Measurements from ENCODE around the gene IGSF3. TPM values are rescaled to one million over a fixed set of nuclear protein-coding genes. Genes with fewer than 3 reads are reported as not detected.
"Not testable (repeated sequence)": the region's sequence is repeated elsewhere in the genome, so short reads cannot be mapped to it uniquely, and the experiment has no call there.

The IGSF3 gene
- total and polyA plus RNA-seq, 2 experiments from 2014 or later: 8.8 to 34.0 TPM

DNA sequence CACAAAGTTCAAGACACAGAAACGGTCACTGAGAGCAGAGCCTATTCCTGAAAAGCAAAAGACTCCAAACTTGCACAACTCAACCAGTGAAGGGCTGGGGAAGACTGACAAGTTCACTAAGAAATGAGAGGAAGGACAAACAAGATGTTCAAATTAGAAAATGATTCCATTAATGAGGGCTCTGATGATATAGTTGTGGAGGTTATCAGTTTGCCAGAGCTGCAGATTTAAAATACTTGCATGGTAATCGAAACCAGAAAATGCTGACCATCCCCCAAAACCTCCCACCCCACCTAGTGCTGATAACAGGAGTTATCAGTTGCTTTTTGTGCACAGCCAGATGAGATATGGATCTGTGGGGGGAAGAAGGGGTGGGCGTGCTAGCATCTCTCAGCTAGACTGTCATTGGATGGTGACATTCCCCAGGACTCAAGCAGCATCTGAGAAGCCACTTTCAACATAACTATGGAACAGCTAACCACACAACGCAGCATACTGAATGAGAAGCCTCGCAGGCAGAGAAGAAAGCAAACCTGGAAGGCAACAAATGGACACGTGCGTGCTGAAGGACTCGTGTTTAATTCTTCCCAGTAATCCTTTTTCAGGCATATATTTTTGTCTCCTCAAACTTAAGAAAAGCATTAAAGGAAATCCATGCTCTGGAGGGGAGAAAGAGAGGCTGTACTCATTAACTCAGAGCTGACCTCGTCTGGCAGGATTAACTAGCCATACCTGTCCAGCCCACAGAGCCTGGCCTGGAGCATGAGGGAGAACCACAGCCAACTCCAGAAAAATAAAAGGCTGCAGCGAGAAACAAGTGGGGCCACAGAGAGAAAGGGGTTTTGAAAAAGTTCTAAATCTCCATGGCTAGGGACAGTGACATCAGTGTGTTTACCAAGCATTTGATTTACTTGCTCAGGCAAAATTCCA is 35.3 kb downstream of the IGSF3 start:
- H2AFZ ChIP-seq; DNase-seq (ENCODE audit: low spot score): not testable (repeated sequence)
- 28% methylated on average over 10 of the region's 10 CpGs for WGBS (ENCODE audit: low lambda C conversion rate, missing lambda C conversion rate)

DNA sequence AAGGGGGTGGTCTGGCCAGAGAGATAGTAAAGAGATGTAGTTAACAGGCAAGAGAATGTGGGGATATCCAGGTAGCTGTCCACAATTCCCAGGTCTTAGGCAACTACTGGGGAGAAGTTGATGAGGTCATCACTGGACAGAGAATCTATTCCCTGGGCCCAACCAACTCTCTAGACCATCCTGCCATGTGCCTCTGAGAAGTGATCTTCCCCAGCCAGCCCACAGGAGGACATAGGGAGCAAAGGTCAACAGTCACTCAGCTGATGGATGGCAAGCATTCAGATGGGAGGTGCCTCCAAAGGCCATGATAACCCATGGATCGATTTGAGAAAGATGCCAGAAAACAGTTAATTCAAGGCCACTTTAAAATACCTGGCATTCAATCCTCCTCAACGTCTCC is 36.0 kb downstream of the IGSF3 start:
- H3K9me2 ChIP-seq (replicated peaks; ENCODE audit: insufficient read depth); H3K36me3 ChIP-seq (replicated peaks; ENCODE audit: insufficient read depth, low read depth); H3K4me3 ChIP-seq; H3K27me3 ChIP-seq; DNase-seq (ENCODE audit: low spot score); H2AFZ ChIP-seq; H4K20me1 ChIP-seq (ENCODE audit: insufficient read depth, poor library complexity, severe bottlenecking); H3K27ac ChIP-seq; H3K9me3 ChIP-seq (ENCODE audit: low read depth): not testable (repeated sequence)
- H3K79me2 ChIP-seq: peaks cover 14% of the 10 kb centered on the region
- H3K4me1 ChIP-seq (ENCODE audit: insufficient read depth): peaks cover 23% of the 10 kb centered on the region
- 43% methylated on average over 2 of the region's 2 CpGs for WGBS (ENCODE audit: low lambda C conversion rate, missing lambda C conversion rate)
- H3K4me2 ChIP-seq: peak overlapping the region; percentile 43

More for the DNA sequence above, 35.3 kb downstream of the IGSF3 start:
- not testable (repeated sequence) for H4K20me1 ChIP-seq (ENCODE audit: insufficient read depth, poor library complexity, severe bottlenecking); H3K9me2 ChIP-seq (replicated peaks; ENCODE audit: insufficient read depth); H3K9me3 ChIP-seq (ENCODE audit: low read depth); H3K4me3 ChIP-seq; H3K36me3 ChIP-seq (replicated peaks; ENCODE audit: insufficient read depth, low read depth); H3K27me3 ChIP-seq
- H3K27ac ChIP-seq: peak overlapping the region; percentile 35
- peak overlapping the region; percentile 43 for H3K4me2 ChIP-seq
- peaks cover 12% of the 10 kb centered on the region for H3K79me2 ChIP-seq
- peaks cover 16% of the 10 kb centered on the region for H3K4me1 ChIP-seq (ENCODE audit: insufficient read depth)

DNA sequence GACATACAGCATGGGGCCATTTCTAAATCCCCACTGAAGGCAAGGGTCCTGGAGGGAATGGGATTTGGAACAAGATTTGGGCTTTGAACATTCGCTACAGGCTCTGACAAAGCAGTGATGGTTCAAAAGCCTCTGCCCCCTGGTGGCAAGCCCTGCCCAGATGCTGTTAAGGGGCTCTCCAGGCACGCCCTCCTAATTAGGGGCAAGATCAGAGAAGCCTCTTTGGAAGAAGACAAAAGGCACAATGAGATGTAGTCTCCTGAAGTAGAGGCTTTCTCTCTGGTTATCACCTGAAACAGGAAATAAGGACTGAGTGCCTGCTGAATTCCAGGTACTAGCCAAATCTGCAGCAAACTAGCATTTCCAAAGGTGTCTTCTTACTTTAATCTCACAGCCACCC is 37.5 kb downstream of the IGSF3 start:
- not testable (repeated sequence) for H3K36me3 ChIP-seq (replicated peaks; ENCODE audit: insufficient read depth, low read depth); DNase-seq (ENCODE audit: low spot score); H3K4me3 ChIP-seq; H3K27me3 ChIP-seq; H3K9me3 ChIP-seq (ENCODE audit: low read depth); H3K4me2 ChIP-seq; H2AFZ ChIP-seq; H4K20me1 ChIP-seq (ENCODE audit: insufficient read depth, poor library complexity, severe bottlenecking); H3K27ac ChIP-seq; H3K9me2 ChIP-seq (replicated peaks; ENCODE audit: insufficient read depth)
- peaks cover 22% of the 10 kb centered on the region for H3K79me2 ChIP-seq
- 89% methylated on average over 1 of the region's 2 CpGs for WGBS (ENCODE audit: low lambda C conversion rate, missing lambda C conversion rate)
- H3K4me1 ChIP-seq (ENCODE audit: insufficient read depth): peaks cover 24% of the 10 kb centered on the region

DNA sequence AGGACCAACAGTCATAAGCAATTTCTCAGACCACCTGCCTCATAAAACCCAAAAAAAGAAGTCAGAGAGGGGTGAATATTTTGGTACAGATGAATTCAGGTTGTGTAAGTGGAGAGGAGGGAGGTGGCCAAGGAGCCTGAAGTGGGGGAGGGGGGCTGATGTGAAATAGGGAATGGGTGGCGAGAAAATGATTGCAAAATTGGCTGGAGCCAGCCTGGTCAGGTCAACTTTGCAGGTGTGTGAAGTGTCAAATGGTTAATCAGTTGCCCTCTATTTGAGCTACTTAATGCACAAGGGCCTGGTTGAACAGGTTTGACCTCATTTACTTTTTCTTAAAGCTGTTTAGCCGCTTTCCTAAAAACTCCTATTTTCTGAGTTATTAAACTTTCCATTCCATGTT is 38.1 kb downstream of the IGSF3 start:
- H3K27ac ChIP-seq; H3K4me2 ChIP-seq; H3K36me3 ChIP-seq (replicated peaks; ENCODE audit: insufficient read depth, low read depth); H3K9me3 ChIP-seq (ENCODE audit: low read depth); H4K20me1 ChIP-seq (ENCODE audit: insufficient read depth, poor library complexity, severe bottlenecking); H2AFZ ChIP-seq; H3K27me3 ChIP-seq; DNase-seq (ENCODE audit: low spot score); H3K4me3 ChIP-seq; H3K9me2 ChIP-seq (replicated peaks; ENCODE audit: insufficient read depth): not testable (repeated sequence)
- H3K79me2 ChIP-seq: peaks cover 23% of the 10 kb centered on the region
- H3K4me1 ChIP-seq (ENCODE audit: insufficient read depth): peaks cover 24% of the 10 kb centered on the region
- 88% methylated on average over 2 of the region's 2 CpGs for WGBS (ENCODE audit: low lambda C conversion rate, missing lambda C conversion rate)

DNA sequence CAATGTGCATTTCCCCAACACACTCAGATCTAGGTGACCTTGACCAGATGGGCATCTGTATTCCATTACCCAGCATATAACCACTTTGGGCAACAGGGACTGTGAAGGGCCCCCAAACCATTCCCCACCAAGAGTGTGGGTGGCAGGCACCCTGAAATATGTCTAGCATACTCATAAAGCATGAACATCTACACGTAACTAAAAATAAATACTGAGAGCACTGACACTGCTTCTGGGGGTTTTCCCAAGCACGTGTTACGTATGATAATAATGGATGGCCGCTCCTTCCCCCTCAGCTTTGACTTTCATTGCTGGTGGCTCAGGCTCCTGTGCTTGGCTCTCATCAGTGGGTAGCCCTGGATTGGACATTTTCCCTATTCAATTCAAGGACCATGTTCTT is 39.1 kb downstream of the IGSF3 start:
- 93% methylated on average over 4 of the region's 4 CpGs for WGBS (ENCODE audit: low lambda C conversion rate, missing lambda C conversion rate)
- no peak for TF ChIP-seq EZH2phosphoT487 (IDR thresholded peaks at IDR 0.05; ENCODE audit: low read depth, severe bottlenecking, unreplicated experiment)
- TF ChIP-seq, protein P1, sequence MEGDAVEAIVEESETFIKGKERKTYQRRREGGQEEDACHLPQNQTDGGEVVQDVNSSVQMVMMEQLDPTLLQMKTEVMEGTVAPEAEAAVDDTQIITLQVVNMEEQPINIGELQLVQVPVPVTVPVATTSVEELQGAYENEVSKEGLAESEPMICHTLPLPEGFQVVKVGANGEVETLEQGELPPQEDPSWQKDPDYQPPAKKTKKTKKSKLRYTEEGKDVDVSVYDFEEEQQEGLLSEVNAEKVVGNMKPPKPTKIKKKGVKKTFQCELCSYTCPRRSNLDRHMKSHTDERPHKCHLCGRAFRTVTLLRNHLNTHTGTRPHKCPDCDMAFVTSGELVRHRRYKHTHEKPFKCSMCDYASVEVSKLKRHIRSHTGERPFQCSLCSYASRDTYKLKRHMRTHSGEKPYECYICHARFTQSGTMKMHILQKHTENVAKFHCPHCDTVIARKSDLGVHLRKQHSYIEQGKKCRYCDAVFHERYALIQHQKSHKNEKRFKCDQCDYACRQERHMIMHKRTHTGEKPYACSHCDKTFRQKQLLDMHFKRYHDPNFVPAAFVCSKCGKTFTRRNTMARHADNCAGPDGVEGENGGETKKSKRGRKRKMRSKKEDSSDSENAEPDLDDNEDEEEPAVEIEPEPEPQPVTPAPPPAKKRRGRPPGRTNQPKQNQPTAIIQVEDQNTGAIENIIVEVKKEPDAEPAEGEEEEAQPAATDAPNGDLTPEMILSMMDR (IDR thresholded peaks at IDR 0.05; ENCODE audit: poor library complexity): no peak
- no peak for TF ChIP-seq EZH2 (IDR thresholded peaks at IDR 0.05; ENCODE audit: borderline replicate concordance)
- Histone ChIP-seq H2AFZ (no peak overlapping the region), H3K27ac (no peak overlapping the region), H3K9me2 (replicated peaks; ENCODE audit: insufficient read depth) (no peaks in the 10 kb centered on the region), H3K9me3 (ENCODE audit: low read depth) (no peaks in the 10 kb centered on the region), H3K4me2 (no peak overlapping the region), H3K4me3 (no peak overlapping the region), H4K20me1 (ENCODE audit: insufficient read depth, poor library complexity, severe bottlenecking) (no peaks in the 10 kb centered on the region), H3K27me3 (no peaks in the 10 kb centered on the region), H3K36me3 (replicated peaks; ENCODE audit: insufficient read depth, low read depth) (no peaks in the 10 kb centered on the region), H3K4me1 (ENCODE audit: insufficient read depth) (peaks cover 24% of the 10 kb centered on the region), H3K79me2 (peaks cover 27% of the 10 kb centered on the region)
- no peak for DNase-seq (ENCODE audit: low spot score)

DNA sequence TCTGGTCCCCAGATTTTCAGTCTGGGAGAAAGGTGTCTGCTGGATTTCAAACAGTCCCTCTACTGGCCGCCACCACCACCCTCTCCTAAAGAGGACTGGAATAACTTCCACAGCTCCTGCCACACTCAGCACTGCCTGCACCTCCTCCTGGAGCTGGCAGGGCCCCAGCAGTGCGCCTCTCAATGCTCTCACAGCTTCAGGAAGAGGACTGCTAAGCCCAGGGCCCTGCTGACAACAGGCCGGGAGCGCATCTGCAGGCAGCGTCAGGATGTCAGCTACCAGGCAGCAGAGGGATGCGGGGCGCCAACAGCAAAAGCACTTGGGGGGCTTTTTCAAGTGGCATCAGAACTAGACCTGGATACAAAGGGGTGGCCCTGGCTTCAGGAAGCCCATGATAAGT is 40.2 kb downstream of the IGSF3 start:
- H3K4me3 ChIP-seq; H3K36me3 ChIP-seq (replicated peaks; ENCODE audit: insufficient read depth, low read depth); H4K20me1 ChIP-seq (ENCODE audit: insufficient read depth, poor library complexity, severe bottlenecking); H3K27me3 ChIP-seq; H2AFZ ChIP-seq; H3K9me3 ChIP-seq (ENCODE audit: low read depth); H3K9me2 ChIP-seq (replicated peaks; ENCODE audit: insufficient read depth): not testable (repeated sequence)
- Histone ChIP-seq H3K4me2 (peak overlapping the region; percentile 54), H3K4me1 (ENCODE audit: insufficient read depth) (peaks cover 17% of the 10 kb centered on the region), H3K79me2 (peaks cover 25% of the 10 kb centered on the region), H3K27ac (peak overlapping the region; percentile 40)
- WGBS (ENCODE audit: low lambda C conversion rate, missing lambda C conversion rate): 51% methylated on average over 7 of the region's 7 CpGs
- peak; percentile 39 for DNase-seq (ENCODE audit: low spot score)

DNA sequence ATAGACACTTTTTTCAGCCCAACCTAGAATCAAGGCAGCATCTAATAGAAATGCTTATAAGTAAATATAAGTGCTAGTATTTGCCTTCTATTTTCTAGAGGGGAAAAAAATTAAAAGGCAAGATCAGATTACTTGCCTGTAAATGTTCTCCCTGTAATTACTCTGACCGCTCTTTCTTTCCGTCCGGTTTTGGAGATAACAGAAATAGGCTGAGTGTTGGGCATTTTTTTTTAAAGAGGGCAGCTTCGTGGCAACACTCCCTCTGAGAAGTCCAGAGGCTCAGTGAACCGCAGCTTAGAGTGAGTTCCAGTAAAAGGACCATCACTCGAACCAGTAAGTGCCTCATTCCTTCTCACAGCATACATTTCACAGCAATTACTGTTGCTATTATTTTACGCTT is 40.6 kb downstream of the IGSF3 start:
- not testable (repeated sequence) for H3K9me2 ChIP-seq (replicated peaks; ENCODE audit: insufficient read depth); H3K4me3 ChIP-seq; H2AFZ ChIP-seq; H3K36me3 ChIP-seq (replicated peaks; ENCODE audit: insufficient read depth, low read depth); H4K20me1 ChIP-seq (ENCODE audit: insufficient read depth, poor library complexity, severe bottlenecking); H3K27me3 ChIP-seq; DNase-seq (ENCODE audit: low spot score); H3K9me3 ChIP-seq (ENCODE audit: low read depth)
- peak overlapping the region; percentile 54 for H3K4me2 ChIP-seq
- peaks cover 25% of the 10 kb centered on the region for H3K79me2 ChIP-seq
- WGBS (ENCODE audit: low lambda C conversion rate, missing lambda C conversion rate): 35% methylated on average over 7 of the region's 7 CpGs
- H3K27ac ChIP-seq: peak overlapping the region; percentile 40
- H3K4me1 ChIP-seq (ENCODE audit: insufficient read depth): peaks cover 12% of the 10 kb centered on the region
